GM21367 (cell line): ENCODE data around the gene KMT2D.

Experiments used
- ATAC-seq: cut with Tn5 transposase; IDR thresholded peaks from one replicate; pipeline ENCODE4 v1.9.1; 2021; ENCODE audit not compliant: unreplicated experiment

KMT2D gene

DNA sequence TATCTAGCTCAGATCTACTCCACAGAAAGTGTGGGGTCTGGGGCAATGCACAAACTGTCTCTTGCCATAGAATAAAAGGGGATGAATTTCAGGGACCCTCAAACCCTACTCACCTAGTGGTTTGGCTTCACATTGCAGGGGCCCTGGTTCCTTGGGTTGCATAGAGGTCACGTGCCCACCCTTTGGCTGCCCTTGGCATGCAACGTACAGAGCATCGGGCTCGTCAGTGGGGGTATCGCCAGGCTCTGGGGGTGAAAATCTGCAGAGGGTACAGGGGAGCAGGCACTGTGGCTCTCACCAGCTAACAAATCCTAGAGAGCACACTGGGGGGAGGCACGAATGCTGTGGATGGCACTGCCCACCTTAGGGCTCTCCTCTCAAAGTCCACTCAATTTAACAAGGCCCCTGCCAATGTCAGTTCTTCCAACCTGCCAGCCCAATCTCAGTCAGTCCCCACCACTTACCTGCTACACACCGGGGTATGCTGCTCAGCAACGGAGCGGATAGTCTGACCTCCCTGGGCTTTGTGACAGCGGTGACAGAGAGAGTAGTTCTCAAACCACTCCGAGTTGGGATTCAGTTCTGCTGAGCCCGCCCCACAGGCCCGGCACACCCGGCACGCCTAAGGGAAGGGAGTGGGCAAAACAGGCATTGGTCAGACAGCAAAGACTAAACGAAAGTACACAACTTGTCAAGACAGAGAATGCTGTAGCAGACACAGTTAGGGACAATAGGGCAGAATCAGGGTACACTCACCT, 8.0 kb downstream of the KMT2D start:
- ATAC-seq: no peak

DNA sequence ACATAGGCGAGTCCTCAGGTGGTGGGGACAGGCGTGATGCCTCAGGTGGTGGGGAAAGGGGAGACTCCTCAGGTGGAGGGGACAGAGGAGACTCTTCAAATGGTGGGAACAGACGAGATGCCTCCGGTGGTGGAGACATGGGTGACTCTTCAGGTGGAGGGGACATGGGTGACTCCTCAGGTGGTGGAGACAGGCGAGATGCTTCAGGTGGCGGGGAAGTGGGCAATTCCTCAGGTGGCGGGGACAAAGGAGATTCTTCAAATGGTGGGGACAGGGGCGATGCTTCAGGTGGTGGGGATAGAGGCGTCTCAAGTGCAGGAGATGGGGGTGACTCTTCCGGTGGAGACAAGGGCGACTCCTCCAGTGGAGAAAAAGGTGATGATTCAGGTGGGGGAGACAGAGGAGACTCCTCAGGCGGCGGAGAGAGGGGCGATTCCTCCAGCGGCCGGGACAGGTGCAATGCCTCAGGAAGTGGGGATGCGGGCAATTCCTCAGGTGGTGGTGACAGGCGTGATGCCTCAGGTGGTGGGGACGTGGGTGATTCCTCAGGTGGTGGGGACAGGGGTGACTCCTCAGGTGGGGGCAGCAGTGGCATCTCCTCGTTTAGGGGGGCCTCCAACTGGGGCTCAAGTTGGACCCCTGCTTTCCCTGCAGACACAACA, 8.7 kb downstream of the KMT2D start:
- ATAC-seq: no peak

- no peak for ATAC-seq
Measured at GRCh38 chr12:49051373-49051764, 9.2 kb downstream of the KMT2D start.

DNA sequence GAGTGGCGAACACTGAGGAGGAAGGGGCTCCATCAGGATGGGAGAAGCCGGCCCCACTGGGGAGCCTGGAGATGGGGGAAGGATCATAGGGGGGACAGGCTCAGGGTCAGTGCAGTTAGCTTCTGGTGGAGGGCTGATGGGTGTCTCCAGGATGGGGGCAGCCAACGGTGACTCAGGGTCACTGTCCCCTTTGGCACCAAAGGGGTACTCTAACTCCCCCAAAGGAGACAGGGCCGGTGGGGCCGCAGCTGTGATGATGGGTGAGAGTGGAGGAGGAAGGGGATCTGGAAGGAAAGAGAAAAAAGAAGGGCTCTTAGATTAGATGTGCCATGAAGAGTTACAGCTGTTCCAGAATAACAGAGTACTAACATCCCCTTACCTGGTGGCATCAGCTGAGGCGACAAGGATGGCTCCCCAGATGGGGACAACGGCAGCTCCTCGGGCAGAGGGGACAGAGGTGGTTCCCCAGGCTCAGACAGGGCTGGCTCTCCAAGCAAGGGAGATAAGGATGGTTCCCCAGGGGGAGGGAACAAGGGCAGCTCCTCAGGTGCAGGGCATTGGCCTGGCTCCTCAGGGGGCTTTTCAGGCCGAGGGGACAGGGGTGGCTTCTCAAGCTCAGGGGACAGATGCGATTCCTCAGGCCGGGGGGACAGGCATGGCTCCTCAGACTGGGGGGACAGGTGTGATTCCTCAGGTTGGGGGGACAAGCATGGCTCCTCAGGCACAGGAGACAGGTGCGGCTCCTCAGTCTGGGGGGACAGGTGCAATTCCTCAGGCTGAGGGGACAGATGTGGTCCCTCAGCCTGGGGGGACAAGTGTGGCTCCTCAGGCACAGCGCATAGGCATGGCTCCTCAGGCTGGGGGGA, 9.9 kb downstream of the KMT2D start:
- no peak for ATAC-seq

DNA sequence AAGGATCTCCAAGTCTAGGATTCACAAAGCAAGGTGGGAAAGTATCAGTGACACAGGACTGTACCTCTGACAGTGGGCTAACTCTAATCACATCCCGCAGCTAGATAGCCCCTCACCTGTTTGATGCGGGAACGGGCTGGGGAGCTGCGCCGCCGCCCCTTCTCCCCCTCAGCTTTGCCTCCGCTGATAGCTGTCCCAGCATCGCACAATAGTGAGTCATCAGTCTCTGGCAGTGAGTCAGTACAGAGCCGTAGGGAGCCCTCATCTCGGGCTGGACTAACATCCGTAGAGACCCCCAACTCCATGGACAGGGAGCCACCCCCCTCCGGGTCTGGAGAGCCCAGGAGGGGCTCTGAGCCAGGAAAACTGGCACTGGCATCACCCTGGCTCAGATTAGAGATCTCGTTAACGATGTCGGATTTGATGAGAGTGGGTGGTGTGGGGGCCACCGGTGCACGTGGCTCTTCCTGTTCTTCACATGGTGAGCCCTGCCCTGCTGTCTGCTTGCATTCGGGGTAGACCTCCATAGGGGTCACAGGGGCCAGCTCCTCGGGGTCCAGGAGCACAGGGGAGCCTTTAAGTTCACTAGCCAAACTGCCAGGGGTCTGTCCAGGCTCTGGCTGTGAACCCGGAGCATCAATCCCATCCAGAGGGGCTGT, 10.9 kb downstream of the KMT2D start:
- no peak for ATAC-seq

GRCh38 chr12:49048953-49049352, 11.6 kb downstream of the KMT2D start:
- no peak for ATAC-seq

DNA sequence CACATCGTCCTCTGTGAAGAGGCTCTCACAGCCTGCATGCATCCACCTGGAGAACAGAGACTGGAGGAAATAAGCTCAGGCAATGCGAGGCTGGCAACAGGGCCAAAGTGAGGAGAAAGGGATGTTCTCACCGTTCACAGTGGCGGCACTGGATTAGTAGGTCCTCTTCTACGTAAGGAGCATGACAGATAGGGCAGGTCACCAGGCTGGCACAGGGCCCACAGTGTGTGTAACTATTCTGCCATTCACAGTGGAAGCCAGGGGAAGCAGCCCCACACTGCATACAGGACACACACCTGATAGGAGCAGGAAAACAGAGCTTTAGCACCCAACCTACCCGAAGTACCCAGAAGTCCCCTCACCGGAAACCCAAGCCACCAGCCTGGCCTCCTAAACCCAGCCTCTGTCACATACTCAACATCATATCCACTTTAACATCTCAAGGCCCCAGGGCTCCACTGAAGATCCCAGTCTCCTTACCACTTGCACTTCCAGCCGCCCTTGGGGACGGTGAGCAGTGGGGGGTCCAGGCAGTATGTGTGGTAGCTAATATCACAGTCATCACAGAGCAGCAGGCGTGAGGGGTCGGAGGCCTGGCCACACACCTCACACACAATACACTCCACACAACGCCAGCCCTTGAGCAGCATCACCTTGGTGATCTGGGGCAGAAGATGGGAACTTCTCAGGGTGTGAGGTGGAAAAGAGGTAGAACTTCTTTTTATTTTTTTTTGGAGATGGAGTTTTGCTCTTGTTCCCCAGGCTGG, 14.3 kb downstream of the KMT2D start:
- no peak for ATAC-seq

DNA sequence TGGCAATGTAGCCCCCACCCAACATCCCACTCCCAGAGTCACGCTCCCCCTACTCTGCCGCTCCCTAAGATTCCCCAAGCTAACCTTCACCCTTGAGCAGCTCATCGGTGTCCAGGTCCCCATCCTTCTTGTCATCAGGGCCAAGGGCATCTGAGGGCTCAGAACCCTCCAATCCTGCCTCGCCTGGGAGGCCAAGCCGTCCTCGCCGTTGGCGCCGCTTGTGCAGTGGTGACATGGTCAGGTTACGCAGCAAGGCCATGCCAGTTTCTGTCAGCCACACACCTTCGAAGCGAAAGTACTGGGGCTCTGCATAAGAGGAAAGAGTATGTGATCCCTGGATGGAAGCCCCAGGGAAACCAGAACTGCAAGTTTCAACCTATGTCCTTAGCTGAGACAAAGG, 15.9 kb downstream of the KMT2D start:
- ATAC-seq: no peak

- ATAC-seq: no peak
Measured at GRCh38 chr12:49043856-49044258, 16.7 kb downstream of the KMT2D start.

GRCh38 chr12:49043241-49043640, 17.4 kb downstream of the KMT2D start:
- no peak for ATAC-seq

DNA sequence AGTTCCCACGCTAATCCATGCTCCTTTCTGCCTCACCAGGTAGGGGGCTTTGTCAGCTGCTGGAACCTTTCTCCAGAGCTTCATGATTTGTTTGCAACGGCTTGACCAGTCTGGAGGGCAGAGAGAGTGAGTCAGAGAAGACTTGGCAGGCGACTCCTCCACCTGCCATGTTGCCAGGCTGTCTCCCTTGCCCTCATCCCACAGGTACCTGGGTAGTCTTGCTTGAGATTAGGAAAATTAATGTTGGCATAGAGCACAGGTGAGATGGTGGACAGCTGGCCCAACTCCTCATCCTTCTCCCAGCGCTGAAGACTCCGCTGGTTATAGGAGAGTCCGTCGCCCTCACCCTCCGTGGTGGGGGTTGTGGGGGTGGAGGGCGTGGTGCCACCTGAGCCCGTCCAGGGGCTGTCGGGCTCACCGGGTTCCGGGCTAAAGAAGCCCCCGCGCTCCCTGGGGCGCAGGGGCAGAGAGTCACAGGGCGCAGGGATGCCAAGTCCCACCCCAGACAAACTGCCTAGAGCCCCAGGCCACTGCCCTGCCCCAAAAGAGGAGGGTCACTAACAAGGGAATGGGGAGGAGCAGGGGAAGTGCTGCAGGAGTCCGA, 18.6 kb downstream of the KMT2D start:
- ATAC-seq: no peak

- ATAC-seq: no peak
Measured at GRCh38 chr12:49041036-49041880, 19.3 kb downstream of the KMT2D start.

DNA sequence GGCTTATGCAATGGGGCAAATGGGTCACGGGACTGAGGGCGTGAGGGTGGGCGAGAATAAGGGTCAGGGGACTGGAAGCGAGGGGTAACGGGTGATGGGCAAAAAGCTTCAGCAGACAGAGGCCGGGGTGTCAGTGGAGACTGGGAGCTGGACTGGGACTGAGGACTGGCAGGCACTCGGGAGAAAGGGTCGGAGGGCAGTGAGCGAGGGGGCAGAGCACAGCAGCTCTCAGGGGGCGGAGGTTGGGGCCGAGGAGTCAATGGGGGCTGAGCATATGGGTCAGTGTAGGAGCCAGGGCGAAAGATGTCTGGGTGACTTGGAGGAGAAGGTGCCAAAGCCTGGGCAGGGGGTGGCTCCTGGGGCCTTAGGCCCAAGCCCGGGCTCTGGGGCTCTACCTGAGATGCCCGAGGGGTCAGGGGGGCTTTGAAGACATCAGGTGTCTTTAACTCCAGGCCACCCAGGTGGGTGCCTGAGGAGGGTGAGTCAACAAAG, 20.2 kb downstream of the KMT2D start:
- no peak for ATAC-seq

- ATAC-seq: no peak
Measured at GRCh38 chr12:49039421-49040363, 20.9 kb downstream of the KMT2D start.

GRCh38 chr12:49038291-49038955, 22.2 kb downstream of the KMT2D start:
- ATAC-seq: no peak

DNA sequence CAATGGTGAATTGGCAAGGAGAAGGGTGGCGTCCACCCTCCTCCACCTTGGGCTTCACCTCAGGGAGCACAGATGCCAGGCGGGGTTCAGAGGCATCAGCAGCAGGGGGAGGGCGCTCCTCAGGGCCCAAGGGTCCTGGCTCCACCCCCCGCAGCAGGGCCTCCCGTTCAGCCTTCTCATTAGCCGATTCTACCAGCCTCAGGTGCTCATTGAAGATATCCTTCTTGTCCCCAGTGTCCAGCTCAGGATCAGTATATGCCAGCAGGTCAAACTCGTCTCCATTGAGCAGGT, 22.7 kb downstream of the KMT2D start:
- ATAC-seq: no peak

DNA sequence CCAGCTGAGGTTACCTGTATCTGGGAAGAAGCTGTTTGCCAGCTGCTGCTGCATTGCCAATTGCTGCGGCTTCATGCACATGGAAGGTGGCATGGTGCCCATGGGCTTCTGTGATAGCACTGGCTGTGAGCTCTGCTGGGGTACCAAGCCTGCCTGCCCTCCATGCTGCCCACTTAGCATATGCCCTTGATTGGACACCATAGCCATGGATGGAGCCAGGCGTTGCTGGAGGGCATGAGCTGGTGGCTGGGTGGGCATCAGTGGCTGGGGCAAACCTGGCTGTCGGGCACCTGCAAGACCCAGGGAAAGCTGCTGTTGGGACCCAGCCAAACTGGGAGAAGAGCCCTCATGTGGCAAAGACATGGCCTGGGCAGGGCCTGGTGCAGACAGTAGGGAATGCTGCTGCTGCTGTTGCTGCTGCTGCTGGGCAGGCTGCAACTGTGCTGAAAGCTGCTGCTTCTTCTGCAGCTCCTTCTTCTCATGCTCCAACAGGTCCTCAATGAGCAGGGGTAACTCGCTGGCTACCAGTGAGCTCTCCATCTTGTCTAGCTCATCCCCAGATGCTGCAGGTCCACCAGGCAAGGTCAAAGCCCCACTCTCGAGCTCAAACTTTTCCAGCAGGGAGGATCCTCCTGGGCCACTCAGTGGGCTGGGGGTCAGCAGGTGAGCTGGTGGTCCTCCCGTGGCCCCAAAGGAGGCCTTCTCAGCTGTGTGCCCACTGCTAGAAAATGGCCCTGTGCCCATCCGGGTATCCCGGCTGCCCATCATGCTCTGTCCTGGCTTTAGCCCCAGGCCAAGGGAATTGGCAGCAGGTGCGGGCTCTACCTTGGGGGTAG, 23.3 kb downstream of the KMT2D start:
- ATAC-seq: no peak
